GM18520 (cell line): ENCODE measurements around the gene SDE2.
"Not testable (repeated sequence)": the region's sequence is repeated elsewhere in the genome, so short reads cannot be mapped to it uniquely, and the experiment has no call there.

ENCODE experiments used
- ATAC-seq: cut with Tn5 transposase; IDR thresholded peaks from one replicate; pipeline ENCODE4 v1.9.1; 2021; ENCODE audit not compliant: unreplicated experiment

Gene SDE2

GRCh38 chr1:225979421-225979820, 19.7 kb downstream of the SDE2 start:
- ATAC-seq, result no peak

- ATAC-seq, result peak; percentile 82
Measured at GRCh38 chr1:225977937-225978748, 21.0 kb downstream of the SDE2 start.

GRCh38 chr1:225975146-225975545, 24.0 kb downstream of the SDE2 start:
- not testable (repeated sequence) for ATAC-seq

GRCh38 chr1:225974454-225974853, 24.7 kb downstream of the SDE2 start:
- no peak for ATAC-seq

GRCh38 chr1:225973158-225973557, 26.0 kb downstream of the SDE2 start:
- no peak for ATAC-seq

- no peak for ATAC-seq
Measured at GRCh38 chr1:225972344-225973152, 26.6 kb downstream of the SDE2 start.

GRCh38 chr1:225970592-225971157, 28.5 kb downstream of the SDE2 start:
- not testable (repeated sequence) for ATAC-seq

- ATAC-seq, result not testable (repeated sequence)
Measured at GRCh38 chr1:225969751-225970150, 29.4 kb downstream of the SDE2 start.

GRCh38 chr1:225965231-225965630, 33.9 kb downstream of the SDE2 start:
- no peak for ATAC-seq

- ATAC-seq, result no peak
Measured at GRCh38 chr1:225963735-225964530, 35.2 kb downstream of the SDE2 start.

- ATAC-seq, result no peak
Measured at GRCh38 chr1:225962440-225962975, 36.6 kb downstream of the SDE2 start.

- no peak for ATAC-seq
Measured at GRCh38 chr1:225961659-225962439, 37.3 kb downstream of the SDE2 start.

GRCh38 chr1:225958041-225958440, 41.1 kb downstream of the SDE2 start:
- ATAC-seq, result no peak

- ATAC-seq, result no peak
Measured at GRCh38 chr1:225954753-225955152, 44.4 kb downstream of the SDE2 start.

GRCh38 chr1:225953315-225953714, 45.8 kb downstream of the SDE2 start:
- ATAC-seq, result no peak

- ATAC-seq, result no peak
Measured at GRCh38 chr1:225950905-225951497, 48.1 kb downstream of the SDE2 start.

- ATAC-seq, result no peak
Measured at GRCh38 chr1:225949041-225949440, 50.1 kb downstream of the SDE2 start.

GRCh38 chr1:225946803-225947202, 52.3 kb downstream of the SDE2 start:
- no peak for ATAC-seq

- ATAC-seq, result no peak
Measured at GRCh38 chr1:225946082-225946620, 53.0 kb downstream of the SDE2 start.
